ENCODE results near the gene PNPLA2. TPM values are rescaled to one million over a fixed set of nuclear protein-coding genes. Genes with fewer than 3 reads are reported as not detected.

The PNPLA2 gene
- total and polyA plus RNA-seq, 10 of the 15 experiments (the other 5 are each of a cell fraction or from before 2014, with no cell fraction given), result 0.19 to 34.0 (median 8.1) TPM

GRCh38 chr11:770642-771616, 47.8 kb upstream of the PNPLA2 start:
- Histone ChIP-seq H3K9ac (ENCODE audit: control insufficient read depth, insufficient read depth, low read length) (no peak overlapping the region; the same call in 1 of the 2 replicates), H4K20me1 (ENCODE audit: control insufficient read depth, insufficient read depth) (no peaks in the 10 kb centered on the region), H3K79me2 (ENCODE audit: control insufficient read depth, insufficient read depth, low read length) (peaks cover 19% of the 10 kb centered on the region), H3K27me3 (replicated peaks in 1 of 2; ENCODE audit: control insufficient read depth in 2 of 2, insufficient read depth in 2 of 2, low read length in 1 of 2) (no peaks in the 10 kb centered on the region), H3K4me2 (ENCODE audit: control insufficient read depth, insufficient read depth) (no peak overlapping the region), H3K27ac (ENCODE audit: control insufficient read depth, insufficient read depth) (no peak overlapping the region), H3K9me3 (replicated peaks; ENCODE audit: control insufficient read depth, insufficient read depth, low read length) (no peaks in the 10 kb centered on the region), H2AFZ (ENCODE audit: control insufficient read depth, low read depth, low read length) (no peak overlapping the region), H3K4me3 (no peak overlapping the region), H3K36me3 (ENCODE audit: control insufficient read depth in 2 of 2, insufficient read depth in 2 of 2, low read length in 1 of 2) (peaks cover 7 to 29% of the 10 kb centered on the region in 2 experiments; a peak in 3 of 4 replicates), H3K4me1 (ENCODE audit: control insufficient read depth, insufficient read depth, low read length) (peaks cover 7% of the 10 kb centered on the region)
- WGBS (ENCODE audit: insufficient coverage, insufficient replicate concordance, low lambda C conversion rate, missing lambda C conversion rate), result 92% methylated on average over 32 of the region's 32 CpGs
- RAD21 ChIA-PET (ENCODE audit: unreplicated experiment), result no interaction called here
- TF ChIP-seq EGR1 (IDR thresholded peaks at IDR 0.05; ENCODE audit: borderline replicate concordance in 1 of 2, low read depth in 2 of 2, low read length in 2 of 2), result no peak
- TF ChIP-seq MEF2B (IDR thresholded peaks at IDR 0.05; ENCODE audit: partially characterized antibody, poor library complexity, severe bottlenecking), result no peak
- TF ChIP-seq, protein P1, sequence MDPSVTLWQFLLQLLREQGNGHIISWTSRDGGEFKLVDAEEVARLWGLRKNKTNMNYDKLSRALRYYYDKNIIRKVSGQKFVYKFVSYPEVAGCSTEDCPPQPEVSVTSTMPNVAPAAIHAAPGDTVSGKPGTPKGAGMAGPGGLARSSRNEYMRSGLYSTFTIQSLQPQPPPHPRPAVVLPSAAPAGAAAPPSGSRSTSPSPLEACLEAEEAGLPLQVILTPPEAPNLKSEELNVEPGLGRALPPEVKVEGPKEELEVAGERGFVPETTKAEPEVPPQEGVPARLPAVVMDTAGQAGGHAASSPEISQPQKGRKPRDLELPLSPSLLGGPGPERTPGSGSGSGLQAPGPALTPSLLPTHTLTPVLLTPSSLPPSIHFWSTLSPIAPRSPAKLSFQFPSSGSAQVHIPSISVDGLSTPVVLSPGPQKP (IDR thresholded peaks at IDR 0.05; ENCODE audit: low read depth, low read length), result no peak
- TF ChIP-seq BRCA1 (IDR thresholded peaks at IDR 0.05; ENCODE audit: low read depth, low read length), result no peak
- no peak for TF ChIP-seq SIN3A (IDR thresholded peaks at IDR 0.05; ENCODE audit: low read depth, low read length)
- no peak for TF ChIP-seq SMC3 (IDR thresholded peaks at IDR 0.05; ENCODE audit: borderline replicate concordance, low read length)
- no peak for TF ChIP-seq HDGF (IDR thresholded peaks at IDR 0.05)
- TF ChIP-seq CTCF (IDR thresholded peaks at IDR 0.05 in 2 of 3, conservative IDR thresholded peaks at IDR 0.05 in 1 of 3; ENCODE audit: control insufficient read depth in 2 of 3, extremely low read depth in 1 of 3, insufficient read depth in 1 of 3, low read depth in 3 of 3, low read length in 3 of 3), result no peak
- DNase-seq (ENCODE audit: low read depth, low spot score) (no peak), ATAC-seq (no peak), FAIRE-seq (no peak)
- BruUV-seq (replicated peaks), result no TSS peak
- in situ Hi-C loops (cut with MboI) (no loop called here), intact Hi-C loops (cut with micrococcal nuclease; ENCODE audit: unreplicated experiment) (no loop called here)
- SMC1A ChIA-PET (ENCODE audit: uncharacterized antibody, unreplicated experiment), result no interaction called here
- CTCF ChIA-PET, result no interaction called here
- POLR2A ChIA-PET, result no interaction called here

Data from GM12878 (cell line).